Activated naive CD4-positive, alpha-beta T cell treated with Interleukin-2 at 50 U/mL for 16 hours (primary cell): Measurements from ENCODE around the gene CDH12.
"Not testable (repeated sequence)": the region's sequence is repeated elsewhere in the genome, so short reads cannot be mapped to it uniquely, and the experiment has no call there.

ENCODE experiments used
- DNase-seq: peaks from one replicate; pipeline ENCODE4 v3.0.0-alpha.2; 2020

The CDH12 gene

DNA sequence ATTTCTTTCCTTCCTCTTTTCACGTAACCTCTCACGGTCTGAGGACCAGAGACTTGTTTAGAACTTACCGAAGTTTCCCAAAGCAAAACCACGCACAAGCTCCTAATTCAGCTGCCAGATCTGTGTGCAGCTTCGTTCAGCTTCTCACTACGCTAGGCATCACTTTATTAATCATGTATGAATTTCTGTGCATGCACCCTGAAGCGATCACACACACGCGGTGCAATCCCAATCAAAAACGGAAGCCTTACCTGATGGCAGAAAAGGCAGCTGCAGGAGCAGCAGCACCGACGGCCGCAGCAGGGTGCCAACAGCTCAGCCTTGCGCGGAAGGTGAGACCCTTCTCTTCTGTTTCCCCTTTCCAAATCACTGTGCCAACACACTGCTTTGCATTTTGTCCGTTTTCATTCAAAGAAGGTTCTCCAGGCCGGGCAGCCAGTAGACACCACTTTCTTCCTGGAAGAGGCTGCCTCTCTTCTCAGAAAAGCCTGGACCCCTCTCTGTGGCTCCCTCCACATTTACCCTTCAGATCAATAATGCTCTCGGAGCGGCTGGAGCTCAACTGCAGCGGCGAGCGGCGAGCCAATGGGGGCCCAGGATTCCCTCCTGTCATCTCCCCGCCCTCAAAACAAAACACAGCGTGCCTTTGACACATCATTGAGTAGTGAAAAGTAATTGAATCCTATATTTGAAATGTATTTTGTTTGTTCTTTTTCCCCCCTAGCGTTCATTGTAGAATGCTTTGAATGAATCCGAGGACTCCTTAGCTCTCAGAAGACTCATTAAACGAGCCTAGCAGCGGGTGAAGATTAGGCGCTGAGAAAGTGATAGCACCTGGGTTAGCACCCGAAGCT is at the start of gene CDH12:
TSS of gene CDH12 (minus strand) at position 538 of the 854 bp plus-strand sequence.
- DNase-seq: no peak

GRCh38 chr5:22901885-22902284 is 48.7 kb upstream of the CDH12 start:
- no peak for DNase-seq

- no peak for DNase-seq
Measured at GRCh38 chr5:22900801-22901310, 47.7 kb upstream of the CDH12 start.

DNA sequence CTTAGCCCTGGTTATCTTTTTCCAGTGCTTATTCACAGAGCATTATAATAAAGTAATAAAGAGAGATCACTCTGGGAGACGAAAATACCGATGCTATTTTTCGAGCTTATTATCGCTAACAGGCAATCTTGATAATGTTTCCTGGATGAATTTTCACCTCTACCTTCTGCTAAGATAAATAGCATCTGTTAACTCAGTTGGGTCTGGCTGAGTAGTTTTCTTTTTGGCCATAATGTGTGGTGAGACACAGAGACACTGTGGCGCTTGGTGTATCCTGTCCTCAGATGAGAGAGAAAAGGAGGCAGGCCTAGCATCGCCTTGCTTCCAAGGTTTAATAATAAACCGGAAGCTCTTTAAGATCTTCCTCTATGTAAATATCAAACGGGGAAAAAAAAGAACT is 46.2 kb upstream of the CDH12 start:
- no peak for DNase-seq

DNA sequence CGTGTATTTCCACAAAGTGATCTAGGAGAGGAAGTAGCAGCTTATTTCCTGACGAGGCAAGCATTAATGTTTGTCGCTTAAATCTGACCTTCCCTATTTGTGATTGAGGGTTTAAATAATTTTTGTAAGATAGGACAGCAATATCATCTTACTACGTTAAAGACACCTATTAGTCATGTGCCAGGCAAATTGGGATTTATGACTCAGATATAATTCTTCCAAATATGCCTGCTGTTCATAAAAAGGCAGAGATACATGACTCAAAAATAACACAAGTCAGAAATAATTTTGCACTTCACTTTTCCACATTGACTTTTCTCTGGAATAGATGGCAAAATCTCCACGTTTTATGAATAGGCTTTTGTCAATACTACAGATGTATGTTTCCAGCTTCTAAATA is 43.0 kb upstream of the CDH12 start:
- no peak for DNase-seq

DNA sequence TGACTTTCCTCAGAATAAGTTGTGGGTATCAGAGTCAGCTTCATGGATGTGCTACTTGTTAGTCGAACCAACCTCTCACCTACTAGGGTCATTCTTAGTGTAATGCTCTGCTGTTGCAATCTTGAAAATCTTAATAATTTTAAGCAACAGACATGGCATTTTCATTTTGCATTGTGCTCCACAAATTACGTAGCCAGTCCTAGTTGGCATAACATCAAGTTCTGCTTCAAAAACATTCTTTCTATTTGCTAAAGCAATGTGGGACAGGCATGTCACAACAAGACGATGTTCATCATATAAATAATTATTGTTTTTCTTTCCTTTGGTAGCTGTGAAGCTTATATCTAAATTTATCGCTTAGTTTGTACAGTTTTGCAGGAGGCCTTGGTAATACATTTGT is 39.3 kb upstream of the CDH12 start:
- no peak for DNase-seq

- DNase-seq: no peak
Measured at GRCh38 chr5:22889720-22890119, 36.6 kb upstream of the CDH12 start.

GRCh38 chr5:22887566-22887965 is 34.4 kb upstream of the CDH12 start:
- no peak for DNase-seq

DNA sequence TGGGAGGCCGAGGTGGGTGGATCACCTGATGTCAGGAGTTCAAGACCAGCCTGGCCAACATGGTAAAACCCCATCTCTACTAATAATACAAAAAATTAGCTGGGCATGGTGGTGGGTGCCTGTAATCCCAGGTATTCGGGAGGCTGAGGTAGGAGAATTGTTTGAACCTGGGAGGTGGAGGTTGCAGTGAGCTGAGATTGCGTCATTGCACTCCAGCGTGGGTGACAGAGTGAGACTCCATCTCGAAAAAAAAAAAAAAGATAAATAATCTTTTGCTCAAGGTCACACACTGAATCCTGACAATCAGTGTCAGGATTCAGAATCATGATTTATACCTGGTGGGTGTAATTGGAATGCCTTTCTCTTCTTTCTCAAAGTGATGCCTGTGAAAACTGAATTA is 5.8 kb upstream of the CDH12 start:
- not testable (repeated sequence) for DNase-seq

- DNase-seq: no peak
Measured at GRCh38 chr5:22855824-22856223, 2.7 kb upstream of the CDH12 start.

DNA sequence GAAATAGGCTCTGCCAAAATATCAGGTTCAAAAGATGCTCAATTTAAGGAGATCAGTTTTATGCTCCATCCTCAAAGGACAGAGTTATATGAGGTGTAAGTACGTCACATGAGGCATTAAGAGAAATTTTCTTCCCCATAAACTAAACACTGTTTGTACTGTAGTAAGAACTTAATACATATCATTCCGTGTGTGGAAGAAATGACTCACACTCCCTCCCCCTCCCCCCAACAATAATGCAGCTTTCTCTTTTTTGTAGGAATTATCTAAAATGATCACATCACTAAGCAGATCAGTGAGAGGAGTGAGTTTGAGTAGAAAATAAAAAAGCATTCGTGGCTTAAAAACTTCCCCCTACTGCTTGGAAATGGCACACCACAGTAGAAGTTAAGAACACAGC is 2.2 kb downstream of the CDH12 start:
- no peak for DNase-seq

- no peak for DNase-seq
Measured at GRCh38 chr5:22846693-22847092, 6.5 kb downstream of the CDH12 start.

GRCh38 chr5:22844636-22845035 is 8.5 kb downstream of the CDH12 start:
- DNase-seq: no peak

GRCh38 chr5:22844155-22844554 is 9.0 kb downstream of the CDH12 start:
- DNase-seq: no peak

DNA sequence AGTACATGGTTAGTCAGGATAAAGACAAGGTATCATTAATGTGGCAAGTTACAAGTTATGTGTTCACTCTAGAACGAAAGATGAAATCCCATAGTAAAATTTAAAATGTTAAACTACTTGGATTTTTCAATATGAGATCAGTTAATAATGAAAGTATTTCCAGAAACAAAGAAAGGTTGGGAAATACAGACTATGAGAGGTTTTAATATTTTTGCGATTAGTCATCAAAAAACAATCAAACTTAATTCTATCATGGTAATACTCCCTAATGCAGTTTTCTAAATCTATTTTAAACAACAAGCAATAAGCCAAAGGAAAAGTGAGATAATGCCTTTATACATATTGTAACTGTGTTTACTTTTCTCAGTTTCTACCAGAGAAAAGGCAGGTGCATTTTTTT is 10.6 kb downstream of the CDH12 start:
- no peak for DNase-seq

- DNase-seq: no peak
Measured at GRCh38 chr5:22837803-22838202, 15.3 kb downstream of the CDH12 start.

GRCh38 chr5:22835686-22836085 is 17.5 kb downstream of the CDH12 start:
- DNase-seq: no peak

- no peak for DNase-seq
Measured at GRCh38 chr5:22793463-22793862, 59.7 kb downstream of the CDH12 start.

GRCh38 chr5:22787807-22788206 is 65.3 kb downstream of the CDH12 start:
- DNase-seq: no peak

- DNase-seq: no peak
Measured at GRCh38 chr5:22787398-22787797, 65.7 kb downstream of the CDH12 start.

GRCh38 chr5:22780756-22781155 is 72.4 kb downstream of the CDH12 start:
- DNase-seq: no peak

DNA sequence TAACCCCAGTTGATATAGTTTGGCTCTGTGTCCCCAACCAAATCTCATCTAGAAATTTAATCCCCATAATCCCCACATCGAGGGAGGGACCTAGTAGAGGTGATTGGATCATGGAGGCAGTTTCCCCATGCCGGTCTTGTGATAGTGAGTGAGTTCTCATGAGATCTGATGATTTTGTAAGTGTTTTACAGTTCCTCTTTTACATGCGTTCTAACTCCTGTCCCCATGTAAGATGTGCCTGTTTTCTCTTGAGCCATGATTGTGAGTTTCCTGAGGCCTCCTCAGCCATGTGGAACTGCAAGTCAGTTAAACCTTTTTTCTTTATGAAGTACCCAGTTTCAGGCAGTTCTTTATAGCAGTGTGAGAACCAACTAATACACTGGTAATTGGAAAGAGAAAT is 73.6 kb downstream of the CDH12 start:
- DNase-seq: no peak

- no peak for DNase-seq
Measured at GRCh38 chr5:22776285-22776684, 76.9 kb downstream of the CDH12 start.

DNA sequence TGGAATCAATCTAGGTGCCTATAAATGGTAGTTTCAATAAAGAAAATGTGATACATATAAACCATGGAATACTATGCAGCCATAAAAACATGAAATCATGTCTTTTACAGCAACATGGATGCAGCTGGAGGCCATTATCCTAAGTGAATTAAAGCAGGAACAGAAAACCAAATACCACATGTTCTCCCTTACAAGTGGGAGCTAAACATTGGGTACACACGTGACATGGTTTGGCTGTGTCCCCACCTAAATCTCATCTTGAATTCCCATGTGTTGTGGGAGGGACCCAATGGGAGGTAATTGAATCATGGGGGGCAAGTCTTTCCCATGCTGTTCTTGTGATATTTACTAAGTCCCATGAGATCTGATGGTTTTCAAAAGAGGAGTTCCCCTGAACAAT is 78.9 kb downstream of the CDH12 start:
- DNase-seq: not testable (repeated sequence)

- DNase-seq: no peak
Measured at GRCh38 chr5:22764736-22765135, 88.4 kb downstream of the CDH12 start.
